Measurements from ENCODE around the gene XIAP. TPM values are rescaled to one million over a fixed set of nuclear protein-coding genes. Genes with fewer than 3 reads are reported as not detected.
"Not testable (repeated sequence)": the region's sequence is repeated elsewhere in the genome, so short reads cannot be mapped to it uniquely, and the experiment has no call there.

XIAP gene
- 29.1 and 30.0 TPM in 2 replicates for polyA plus RNA-seq (2013)

- peak within 1 kb of the TSS; percentile 99 for H3K27ac ChIP-seq (ENCODE audit: low read depth, low read length)
- H4K12ac ChIP-seq (ENCODE audit: low read depth, low read length), result peak within 1 kb of the TSS; percentile 90
- H2BK5ac ChIP-seq (ENCODE audit: low read depth, low read length, poor library complexity), result peak within 1 kb of the TSS; percentile 87
- peak within 1 kb of the TSS; percentile 88 for H4K91ac ChIP-seq (ENCODE audit: low read depth, low read length)
- peak within 1 kb of the TSS; percentile 49 for H3K18ac ChIP-seq (ENCODE audit: low read length)
- H2BK120ac ChIP-seq (ENCODE audit: insufficient read depth, low read length, poor library complexity), result peak within 1 kb of the TSS; percentile 62
- no peak within 1 kb of the TSS for H3K23ac ChIP-seq (ENCODE audit: low read length)
- H2AK5ac ChIP-seq (ENCODE audit: low read length), result peak within 1 kb of the TSS; percentile 69
- peak within 1 kb of the TSS; percentile 50 for H2AFZ ChIP-seq (ENCODE audit: insufficient read depth, low read length, poor library complexity)
- peak within 1 kb of the TSS; percentile 48 for H3K4me2 ChIP-seq (ENCODE audit: low read length)
- no peak within 1 kb of the TSS for H2BK12ac ChIP-seq (ENCODE audit: low read length)
- H3K9ac ChIP-seq (ENCODE audit: low read length), result peak within 1 kb of the TSS; percentile 79
- peak within 1 kb of the TSS; percentile 71 for H3K4me3 ChIP-seq (ENCODE audit: low read depth, low read length)
- no peaks in the 10 kb centered on the region for H3K9me3 ChIP-seq (ENCODE audit: insufficient read depth, low read depth, low read length)
- peak within 1 kb of the TSS; percentile 85 for H4K8ac ChIP-seq (ENCODE audit: low read depth, low read length)
- H3K79me2 ChIP-seq (ENCODE audit: control insufficient read depth, insufficient read depth, low read length, poor library complexity), result peaks cover 7% of the 10 kb centered on the region
- no peaks in the 10 kb centered on the region for H3K27me3 ChIP-seq (ENCODE audit: insufficient read depth, low read length)
- H3K36me3 ChIP-seq (ENCODE audit: control insufficient read depth in 1 of 2, insufficient read depth in 2 of 2, low read length in 2 of 2), result peaks cover 0 to 3% of the 10 kb centered on the region in 2 experiments
- DNase-seq, result peak; percentile 80 to 86
- H3K79me1 ChIP-seq (ENCODE audit: low read length), result peaks cover 8% of the 10 kb centered on the region
- no CpG with 5 or more reads among the region's 62 CpGs for WGBS (ENCODE audit: extremely low coverage, insufficient coverage, insufficient read length)
- H3K4me1 ChIP-seq (ENCODE audit: control insufficient read depth in 1 of 2, insufficient read depth in 2 of 2, low read length in 2 of 2), result no peaks in the 10 kb centered on the region
- H3K4ac ChIP-seq (ENCODE audit: low read depth, low read length), result peak within 1 kb of the TSS; percentile 70
- H3K14ac ChIP-seq (ENCODE audit: low read length), result peak within 1 kb of the TSS; percentile 77
Observed at GRCh38 chrX:123859846-123860838, at the start of gene XIAP. TSS of gene XIAP (plus strand) at chrX:123860053. CDS start at chrX:123885663, 25,610 bp downstream.

GRCh38 chrX:123814343-123814742 is 45.5 kb upstream of the XIAP start:
- Histone ChIP-seq H3K4me3 (ENCODE audit: low read depth, low read length) (no peak overlapping the region), H3K4me2 (ENCODE audit: low read length) (no peak overlapping the region), H4K12ac (ENCODE audit: low read depth, low read length) (no peak overlapping the region), H2BK12ac (ENCODE audit: low read length) (no peak overlapping the region), H3K36me3 (ENCODE audit: control insufficient read depth in 1 of 2, insufficient read depth in 2 of 2, low read length in 2 of 2) (no peaks in the 10 kb centered on the region), H3K9me3 (ENCODE audit: insufficient read depth, low read depth, low read length) (no peaks in the 10 kb centered on the region), H2AFZ (ENCODE audit: insufficient read depth, low read length, poor library complexity) (no peak overlapping the region), H3K23ac (ENCODE audit: low read length) (no peak overlapping the region), H4K8ac (ENCODE audit: low read depth, low read length) (peak overlapping the region; percentile 54), H2AK5ac (ENCODE audit: low read length) (no peak overlapping the region), H3K79me2 (ENCODE audit: control insufficient read depth, insufficient read depth, low read length, poor library complexity) (no peaks in the 10 kb centered on the region), H3K14ac (ENCODE audit: low read length) (peak overlapping the region; percentile 25), H3K27me3 (ENCODE audit: insufficient read depth, low read length) (no peaks in the 10 kb centered on the region), H3K4ac (ENCODE audit: low read depth, low read length) (no peak overlapping the region), H3K79me1 (ENCODE audit: low read length) (peaks cover 3% of the 10 kb centered on the region), H3K27ac (ENCODE audit: low read depth, low read length) (peak overlapping the region; percentile 41), H2BK120ac (ENCODE audit: insufficient read depth, low read length, poor library complexity) (peak overlapping the region; percentile 72), H3K18ac (ENCODE audit: low read length) (peak overlapping the region; percentile 59), H4K91ac (ENCODE audit: low read depth, low read length) (peak overlapping the region; percentile 51), H3K9ac (ENCODE audit: low read length) (no peak overlapping the region), H3K4me1 (ENCODE audit: control insufficient read depth in 1 of 2, insufficient read depth in 2 of 2, low read length in 2 of 2) (peaks cover 0 to 4% of the 10 kb centered on the region in 2 experiments), H2BK5ac (ENCODE audit: low read depth, low read length, poor library complexity) (peak overlapping the region; percentile 31)
- no peak for DNase-seq
- no CpG with 5 or more reads among the region's 2 CpGs for WGBS (ENCODE audit: extremely low coverage, insufficient coverage, insufficient read length)

- not testable (repeated sequence) for H3K4me1 ChIP-seq (ENCODE audit: control insufficient read depth in 1 of 2, insufficient read depth in 2 of 2, low read length in 2 of 2); H3K18ac ChIP-seq (ENCODE audit: low read length); H3K79me1 ChIP-seq (ENCODE audit: low read length); H3K9me3 ChIP-seq (ENCODE audit: insufficient read depth, low read depth, low read length); H3K14ac ChIP-seq (ENCODE audit: low read length); H2AFZ ChIP-seq (ENCODE audit: insufficient read depth, low read length, poor library complexity); H2AK5ac ChIP-seq (ENCODE audit: low read length); H3K23ac ChIP-seq (ENCODE audit: low read length); H3K4me3 ChIP-seq (ENCODE audit: low read depth, low read length); H3K4me2 ChIP-seq (ENCODE audit: low read length); H3K9ac ChIP-seq (ENCODE audit: low read length); H3K36me3 ChIP-seq (ENCODE audit: control insufficient read depth in 1 of 2, insufficient read depth in 2 of 2, low read length in 2 of 2); H3K79me2 ChIP-seq (ENCODE audit: control insufficient read depth, insufficient read depth, low read length, poor library complexity); H3K27me3 ChIP-seq (ENCODE audit: insufficient read depth, low read length); H2BK5ac ChIP-seq (ENCODE audit: low read depth, low read length, poor library complexity); H3K4ac ChIP-seq (ENCODE audit: low read depth, low read length)
- peak overlapping the region; percentile 70 for H4K12ac ChIP-seq (ENCODE audit: low read depth, low read length)
- peak overlapping the region; percentile 41 for H3K27ac ChIP-seq (ENCODE audit: low read depth, low read length)
- peak overlapping the region; percentile 72 for H2BK120ac ChIP-seq (ENCODE audit: insufficient read depth, low read length, poor library complexity)
- DNase-seq, result peak; percentile 57 to 68
- peak overlapping the region; percentile 49 for H2BK12ac ChIP-seq (ENCODE audit: low read length)
- no CpG with 5 or more reads among the region's 12 CpGs for WGBS (ENCODE audit: extremely low coverage, insufficient coverage, insufficient read length)
- peak overlapping the region; percentile 54 for H4K8ac ChIP-seq (ENCODE audit: low read depth, low read length)
- H4K91ac ChIP-seq (ENCODE audit: low read depth, low read length), result peak overlapping the region; percentile 51
Observed at GRCh38 chrX:123814934-123815394, 44.9 kb upstream of the XIAP start.

GRCh38 chrX:123817288-123817894 is 42.5 kb upstream of the XIAP start:
- Histone ChIP-seq H2AFZ (ENCODE audit: insufficient read depth, low read length, poor library complexity) (no peak overlapping the region), H2AK5ac (ENCODE audit: low read length) (no peak overlapping the region), H3K27ac (ENCODE audit: low read depth, low read length) (no peak overlapping the region), H3K23ac (ENCODE audit: low read length) (no peak overlapping the region), H4K91ac (ENCODE audit: low read depth, low read length) (no peak overlapping the region), H3K9me3 (ENCODE audit: insufficient read depth, low read depth, low read length) (no peaks in the 10 kb centered on the region), H2BK5ac (ENCODE audit: low read depth, low read length, poor library complexity) (no peak overlapping the region), H2BK12ac (ENCODE audit: low read length) (no peak overlapping the region), H3K14ac (ENCODE audit: low read length) (no peak overlapping the region), H2BK120ac (ENCODE audit: insufficient read depth, low read length, poor library complexity) (no peak overlapping the region), H3K36me3 (ENCODE audit: control insufficient read depth in 1 of 2, insufficient read depth in 2 of 2, low read length in 2 of 2) (no peaks in the 10 kb centered on the region), H3K4me2 (ENCODE audit: low read length) (no peak overlapping the region), H3K18ac (ENCODE audit: low read length) (no peak overlapping the region), H3K79me1 (ENCODE audit: low read length) (peaks cover 3% of the 10 kb centered on the region), H3K9ac (ENCODE audit: low read length) (no peak overlapping the region), H3K27me3 (ENCODE audit: insufficient read depth, low read length) (no peaks in the 10 kb centered on the region), H3K4me3 (ENCODE audit: low read depth, low read length) (no peak overlapping the region), H3K79me2 (ENCODE audit: control insufficient read depth, insufficient read depth, low read length, poor library complexity) (no peaks in the 10 kb centered on the region), H4K12ac (ENCODE audit: low read depth, low read length) (no peak overlapping the region), H3K4ac (ENCODE audit: low read depth, low read length) (no peak overlapping the region), H3K4me1 (ENCODE audit: control insufficient read depth in 1 of 2, insufficient read depth in 2 of 2, low read length in 2 of 2) (peaks cover 0 to 4% of the 10 kb centered on the region in 2 experiments), H4K8ac (ENCODE audit: low read depth, low read length) (no peak overlapping the region)
- no CpG with 5 or more reads among the region's 6 CpGs for WGBS (ENCODE audit: extremely low coverage, insufficient coverage, insufficient read length)
- peak; percentile 17 to 18 for DNase-seq
